Activated naive CD4-positive, alpha-beta T cell treated with anti-CD3 and anti-CD28 coated beads, Interleukin-2, amount 50 U/mL, for 16 hours (primary cell): ENCODE measurements around the gene DIPK1B.
"Not testable (repeated sequence)": the region's sequence is repeated elsewhere in the genome, so short reads cannot be mapped to it uniquely, and the experiment has no call there.

Experiments used
- DNase-seq: peaks from one replicate; pipeline ENCODE4 v3.0.0-alpha.2; 2020

Gene DIPK1B

GRCh38 chr9:136700304-136700703 is 12.1 kb upstream of the DIPK1B start:
- DNase-seq: no peak

GRCh38 chr9:136700959-136701667 is 11.3 kb upstream of the DIPK1B start:
- DNase-seq: peak; percentile 74

- no peak for DNase-seq
These were observed 10.7 kb upstream of the DIPK1B start for GRCh38 chr9:136701668-136702053.

GRCh38 chr9:136703276-136703860 is 9.0 kb upstream of the DIPK1B start:
- DNase-seq: no peak

GRCh38 chr9:136704741-136705140 is 7.6 kb upstream of the DIPK1B start:
- DNase-seq: not testable (repeated sequence)

- no peak for DNase-seq
These were observed 6.8 kb upstream of the DIPK1B start for GRCh38 chr9:136705564-136705963.

- DNase-seq: no peak
These were observed 5.4 kb upstream of the DIPK1B start for GRCh38 chr9:136707011-136707410.

- no peak for DNase-seq
These were observed 4.4 kb upstream of the DIPK1B start for GRCh38 chr9:136707849-136708517.

GRCh38 chr9:136709454-136710109 is 2.8 kb upstream of the DIPK1B start:
- no peak for DNase-seq

GRCh38 chr9:136710543-136710942 is 1.8 kb upstream of the DIPK1B start:
- DNase-seq: no peak

GRCh38 chr9:136711219-136711648 is 1.1 kb upstream of the DIPK1B start:
- not testable (repeated sequence) for DNase-seq

- no peak for DNase-seq
These were observed 545 bp downstream of the DIPK1B start for GRCh38 chr9:136712690-136713544.

- DNase-seq: no peak
These were observed 1.2 kb downstream of the DIPK1B start for GRCh38 chr9:136713550-136713949.

- DNase-seq: no peak
These were observed 1.9 kb downstream of the DIPK1B start for GRCh38 chr9:136714096-136714892.

- DNase-seq: no peak
These were observed 2.5 kb downstream of the DIPK1B start for GRCh38 chr9:136714893-136715274.

- DNase-seq: no peak
These were observed 5.0 kb downstream of the DIPK1B start for GRCh38 chr9:136717399-136717798.

GRCh38 chr9:136718345-136719194 is 6.2 kb downstream of the DIPK1B start:
- no peak for DNase-seq

GRCh38 chr9:136719195-136719880 is 7.0 kb downstream of the DIPK1B start:
- no peak for DNase-seq

- DNase-seq: no peak
These were observed 8.0 kb downstream of the DIPK1B start for GRCh38 chr9:136720251-136720897.

GRCh38 chr9:136720898-136721338 is 8.5 kb downstream of the DIPK1B start:
- no peak for DNase-seq
